Measurements from ENCODE around the gene GBP2.

The GBP2 gene

DNA sequence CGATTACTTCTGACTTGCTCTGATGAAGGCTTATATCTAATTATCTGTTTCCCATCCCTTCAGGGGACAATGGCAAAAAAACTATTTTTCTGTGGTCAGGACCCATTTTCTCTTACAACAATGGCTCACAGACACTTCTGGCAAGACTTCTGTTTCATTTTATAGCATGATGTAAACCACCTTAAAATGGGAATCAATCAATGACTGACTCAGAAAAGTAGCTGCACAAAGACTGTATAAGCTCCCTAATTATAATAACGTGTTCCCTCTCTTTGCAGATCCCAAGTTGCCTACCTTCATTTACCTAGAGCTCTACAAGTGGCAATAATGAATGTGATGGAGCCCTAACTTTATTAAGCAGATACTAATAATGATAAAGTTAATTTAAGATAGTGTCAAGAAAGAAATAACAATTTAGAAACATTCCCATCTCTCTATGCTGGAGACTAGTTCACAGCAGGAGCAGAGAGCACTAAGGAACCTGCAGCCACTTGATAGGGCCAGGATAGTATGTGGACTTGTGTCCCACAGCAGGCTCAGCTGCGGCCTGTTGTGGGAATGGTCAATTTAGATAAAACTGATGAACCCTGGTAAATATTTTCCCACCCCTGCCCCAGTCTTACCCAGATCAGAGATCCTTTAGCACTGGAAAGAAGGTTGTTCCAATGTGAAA is 538 bp downstream of the GBP2 start:
- TF ChIP-seq ZC3H10 (CRISPR knock-in tag; IDR thresholded peaks at IDR 0.05) (no peak), PPARA (CRISPR knock-in tag; IDR thresholded peaks at IDR 0.05; ENCODE audit: borderline replicate concordance) (no peak), ZFP30 (CRISPR knock-in tag; IDR thresholded peaks at IDR 0.05) (no peak), OSR1 (CRISPR knock-in tag; IDR thresholded peaks at IDR 0.05) (no peak), ZFP3 (CRISPR knock-in tag; IDR thresholded peaks at IDR 0.05) (no peak), ESRRG (CRISPR knock-in tag; IDR thresholded peaks at IDR 0.05) (no peak)
- TF ChIP-seq, protein P1, sequence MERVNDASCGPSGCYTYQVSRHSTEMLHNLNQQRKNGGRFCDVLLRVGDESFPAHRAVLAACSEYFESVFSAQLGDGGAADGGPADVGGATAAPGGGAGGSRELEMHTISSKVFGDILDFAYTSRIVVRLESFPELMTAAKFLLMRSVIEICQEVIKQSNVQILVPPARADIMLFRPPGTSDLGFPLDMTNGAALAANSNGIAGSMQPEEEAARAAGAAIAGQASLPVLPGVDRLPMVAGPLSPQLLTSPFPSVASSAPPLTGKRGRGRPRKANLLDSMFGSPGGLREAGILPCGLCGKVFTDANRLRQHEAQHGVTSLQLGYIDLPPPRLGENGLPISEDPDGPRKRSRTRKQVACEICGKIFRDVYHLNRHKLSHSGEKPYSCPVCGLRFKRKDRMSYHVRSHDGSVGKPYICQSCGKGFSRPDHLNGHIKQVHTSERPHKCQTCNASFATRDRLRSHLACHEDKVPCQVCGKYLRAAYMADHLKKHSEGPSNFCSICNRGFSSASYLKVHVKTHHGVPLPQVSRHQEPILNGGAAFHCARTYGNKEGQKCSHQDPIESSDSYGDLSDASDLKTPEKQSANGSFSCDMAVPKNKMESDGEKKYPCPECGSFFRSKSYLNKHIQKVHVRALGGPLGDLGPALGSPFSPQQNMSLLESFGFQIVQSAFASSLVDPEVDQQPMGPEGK (CRISPR knock-in tag; IDR thresholded peaks at IDR 0.05; ENCODE audit: borderline replicate concordance) = no peak
- TF ChIP-seq, protein P2, sequence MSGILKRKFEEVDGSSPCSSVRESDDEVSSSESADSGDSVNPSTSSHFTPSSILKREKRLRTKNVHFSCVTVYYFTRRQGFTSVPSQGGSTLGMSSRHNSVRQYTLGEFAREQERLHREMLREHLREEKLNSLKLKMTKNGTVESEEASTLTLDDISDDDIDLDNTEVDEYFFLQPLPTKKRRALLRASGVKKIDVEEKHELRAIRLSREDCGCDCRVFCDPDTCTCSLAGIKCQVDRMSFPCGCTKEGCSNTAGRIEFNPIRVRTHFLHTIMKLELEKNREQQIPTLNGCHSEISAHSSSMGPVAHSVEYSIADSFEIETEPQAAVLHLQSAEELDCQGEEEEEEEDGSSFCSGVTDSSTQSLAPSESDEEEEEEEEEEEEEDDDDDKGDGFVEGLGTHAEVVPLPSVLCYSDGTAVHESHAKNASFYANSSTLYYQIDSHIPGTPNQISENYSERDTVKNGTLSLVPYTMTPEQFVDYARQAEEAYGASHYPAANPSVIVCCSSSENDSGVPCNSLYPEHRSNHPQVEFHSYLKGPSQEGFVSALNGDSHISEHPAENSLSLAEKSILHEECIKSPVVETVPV (CRISPR knock-in tag; IDR thresholded peaks at IDR 0.05) = no peak
- ATAC-seq = peak; percentile 75

DNA sequence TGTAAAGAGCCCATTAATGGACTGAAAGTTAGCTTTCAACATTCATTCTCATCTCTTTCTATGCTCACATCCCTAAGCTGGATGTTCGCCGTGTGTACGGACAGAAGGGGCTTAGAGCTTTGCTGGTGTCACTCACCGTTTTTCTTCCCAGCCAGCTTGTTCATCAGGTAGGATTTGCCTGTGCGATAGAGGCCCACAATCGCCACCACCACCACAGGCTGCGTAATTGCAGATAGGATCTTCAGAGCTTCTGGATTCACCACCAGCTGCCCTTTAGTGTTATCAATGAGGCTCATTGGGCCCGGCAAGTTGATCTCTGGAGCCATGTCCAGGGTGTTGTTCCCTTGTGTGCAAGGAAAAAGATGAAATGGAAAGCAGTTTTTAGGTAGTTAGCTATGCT is 4.3 kb downstream of the GBP2 start:
- ATAC-seq = no peak
- no peak for TF ChIP-seq PPARA (CRISPR knock-in tag; IDR thresholded peaks at IDR 0.05; ENCODE audit: borderline replicate concordance)
- TF ChIP-seq TCF4 (CRISPR knock-in tag; IDR thresholded peaks at IDR 0.05; ENCODE audit: borderline replicate concordance) = no peak
- TF ChIP-seq, protein P1 (CRISPR knock-in tag; IDR thresholded peaks at IDR 0.05; ENCODE audit: borderline replicate concordance) = no peak
- TF ChIP-seq ISL1 (CRISPR knock-in tag; IDR thresholded peaks at IDR 0.05) = no peak
- TF ChIP-seq ARNTL (CRISPR knock-in tag; IDR thresholded peaks at IDR 0.05; ENCODE audit: borderline replicate concordance, low read depth) = no peak
- TF ChIP-seq GLIS3 (CRISPR knock-in tag; IDR thresholded peaks at IDR 0.05) = no peak
- TF ChIP-seq, protein P3, sequence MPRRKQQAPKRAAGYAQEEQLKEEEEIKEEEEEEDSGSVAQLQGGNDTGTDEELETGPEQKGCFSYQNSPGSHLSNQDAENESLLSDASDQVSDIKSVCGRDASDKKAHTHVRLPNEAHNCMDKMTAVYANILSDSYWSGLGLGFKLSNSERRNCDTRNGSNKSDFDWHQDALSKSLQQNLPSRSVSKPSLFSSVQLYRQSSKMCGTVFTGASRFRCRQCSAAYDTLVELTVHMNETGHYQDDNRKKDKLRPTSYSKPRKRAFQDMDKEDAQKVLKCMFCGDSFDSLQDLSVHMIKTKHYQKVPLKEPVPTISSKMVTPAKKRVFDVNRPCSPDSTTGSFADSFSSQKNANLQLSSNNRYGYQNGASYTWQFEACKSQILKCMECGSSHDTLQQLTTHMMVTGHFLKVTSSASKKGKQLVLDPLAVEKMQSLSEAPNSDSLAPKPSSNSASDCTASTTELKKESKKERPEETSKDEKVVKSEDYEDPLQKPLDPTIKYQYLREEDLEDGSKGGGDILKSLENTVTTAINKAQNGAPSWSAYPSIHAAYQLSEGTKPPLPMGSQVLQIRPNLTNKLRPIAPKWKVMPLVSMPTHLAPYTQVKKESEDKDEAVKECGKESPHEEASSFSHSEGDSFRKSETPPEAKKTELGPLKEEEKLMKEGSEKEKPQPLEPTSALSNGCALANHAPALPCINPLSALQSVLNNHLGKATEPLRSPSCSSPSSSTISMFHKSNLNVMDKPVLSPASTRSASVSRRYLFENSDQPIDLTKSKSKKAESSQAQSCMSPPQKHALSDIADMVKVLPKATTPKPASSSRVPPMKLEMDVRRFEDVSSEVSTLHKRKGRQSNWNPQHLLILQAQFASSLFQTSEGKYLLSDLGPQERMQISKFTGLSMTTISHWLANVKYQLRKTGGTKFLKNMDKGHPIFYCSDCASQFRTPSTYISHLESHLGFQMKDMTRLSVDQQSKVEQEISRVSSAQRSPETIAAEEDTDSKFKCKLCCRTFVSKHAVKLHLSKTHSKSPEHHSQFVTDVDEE (CRISPR knock-in tag; IDR thresholded peaks at IDR 0.05) = no peak
- no peak for TF ChIP-seq ZC3H10 (CRISPR knock-in tag; IDR thresholded peaks at IDR 0.05)
- no peak for TF ChIP-seq TOX (CRISPR knock-in tag; IDR thresholded peaks at IDR 0.05; ENCODE audit: borderline replicate concordance)
- TF ChIP-seq, protein P4, sequence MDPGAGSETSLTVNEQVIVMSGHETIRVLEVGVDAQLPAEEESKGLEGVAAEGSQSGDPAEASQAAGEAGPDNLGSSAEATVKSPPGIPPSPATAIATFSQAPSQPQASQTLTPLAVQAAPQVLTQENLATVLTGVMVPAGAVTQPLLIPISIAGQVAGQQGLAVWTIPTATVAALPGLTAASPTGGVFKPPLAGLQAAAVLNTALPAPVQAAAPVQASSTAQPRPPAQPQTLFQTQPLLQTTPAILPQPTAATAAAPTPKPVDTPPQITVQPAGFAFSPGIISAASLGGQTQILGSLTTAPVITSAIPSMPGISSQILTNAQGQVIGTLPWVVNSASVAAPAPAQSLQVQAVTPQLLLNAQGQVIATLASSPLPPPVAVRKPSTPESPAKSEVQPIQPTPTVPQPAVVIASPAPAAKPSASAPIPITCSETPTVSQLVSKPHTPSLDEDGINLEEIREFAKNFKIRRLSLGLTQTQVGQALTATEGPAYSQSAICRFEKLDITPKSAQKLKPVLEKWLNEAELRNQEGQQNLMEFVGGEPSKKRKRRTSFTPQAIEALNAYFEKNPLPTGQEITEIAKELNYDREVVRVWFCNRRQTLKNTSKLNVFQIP (CRISPR knock-in tag; IDR thresholded peaks at IDR 0.05; ENCODE audit: borderline replicate concordance, low read depth) = no peak
- TF ChIP-seq RARB (CRISPR knock-in tag; IDR thresholded peaks at IDR 0.05) = no peak
- TF ChIP-seq OSR1 (CRISPR knock-in tag; IDR thresholded peaks at IDR 0.05) = no peak
- TF ChIP-seq ZFP3 (CRISPR knock-in tag; IDR thresholded peaks at IDR 0.05) = no peak
- TF ChIP-seq, protein P2 (CRISPR knock-in tag; IDR thresholded peaks at IDR 0.05) = no peak
- no peak for TF ChIP-seq CSDC2 (CRISPR knock-in tag; IDR thresholded peaks at IDR 0.05)
- no peak for TF ChIP-seq ZNF565 (CRISPR knock-in tag; conservative IDR thresholded peaks at IDR 0.05; ENCODE audit: low read depth)
- TF ChIP-seq SNAI2 (CRISPR knock-in tag; IDR thresholded peaks at IDR 0.05) = no peak

All from SK-N-SH treated with all-trans-retinoic acid at 6 μM for 48 hours (cell line).